Iris pigment epithelial cell (primary cell): ENCODE data around the gene VPS8.
"Not testable (repeated sequence)": the region's sequence is repeated elsewhere in the genome, so short reads cannot be mapped to it uniquely, and the experiment has no call there.

ENCODE experiments used
- DNase-seq: peaks from one replicate; pipeline ENCODE4 v3.0.0-alpha.2; 2011; ENCODE audit warnings: low read depth

The VPS8 gene

GRCh38 chr3:184924547-184924946 lies 112.6 kb downstream of the VPS8 start:
- no peak for DNase-seq

GRCh38 chr3:184927796-184928315 lies 115.9 kb downstream of the VPS8 start:
- no peak for DNase-seq

GRCh38 chr3:184932777-184933176 lies 120.8 kb downstream of the VPS8 start:
- no peak for DNase-seq

- no peak for DNase-seq
These were observed 125.6 kb downstream of the VPS8 start for GRCh38 chr3:184937611-184938010.

GRCh38 chr3:184941408-184941807 lies 129.4 kb downstream of the VPS8 start:
- no peak for DNase-seq

GRCh38 chr3:184942735-184943134 lies 130.8 kb downstream of the VPS8 start:
- no peak for DNase-seq

GRCh38 chr3:184944241-184944640 lies 132.3 kb downstream of the VPS8 start:
- no peak for DNase-seq

- DNase-seq: no peak
These were observed 134.1 kb downstream of the VPS8 start for GRCh38 chr3:184945886-184946625.

GRCh38 chr3:184946917-184947316 lies 135.0 kb downstream of the VPS8 start:
- DNase-seq: no peak

- DNase-seq: no peak
These were observed 137.4 kb downstream of the VPS8 start for GRCh38 chr3:184949251-184949965.

GRCh38 chr3:184950816-184951215 lies 138.8 kb downstream of the VPS8 start:
- not testable (repeated sequence) for DNase-seq

- DNase-seq: peak; percentile 26
These were observed 140.7 kb downstream of the VPS8 start for GRCh38 chr3:184952671-184953070.

- no peak for DNase-seq
These were observed 141.4 kb downstream of the VPS8 start for GRCh38 chr3:184953401-184953800.

- no peak for DNase-seq
These were observed 142.3 kb downstream of the VPS8 start for GRCh38 chr3:184954251-184954650.

- DNase-seq: not testable (repeated sequence)
These were observed 142.9 kb downstream of the VPS8 start for GRCh38 chr3:184954851-184955250.

- no peak for DNase-seq
These were observed 153.9 kb downstream of the VPS8 start for GRCh38 chr3:184965639-184966430.

- DNase-seq: no peak
These were observed 156.1 kb downstream of the VPS8 start for GRCh38 chr3:184968115-184968514.

- DNase-seq: no peak
These were observed 158.2 kb downstream of the VPS8 start for GRCh38 chr3:184970186-184970585.

- no peak for DNase-seq
These were observed 165.8 kb downstream of the VPS8 start for GRCh38 chr3:184977796-184978195.

- DNase-seq: no peak
These were observed 169.1 kb downstream of the VPS8 start for GRCh38 chr3:184981071-184981470.

GRCh38 chr3:184982076-184982475 lies 170.1 kb downstream of the VPS8 start:
- no peak for DNase-seq

- no peak for DNase-seq
These were observed 173.6 kb downstream of the VPS8 start for GRCh38 chr3:184985586-184985985.
